Left lung (tissue), 10 donors: ENCODE data around the gene ADAMTS16. TPM values are rescaled to one million over a fixed set of nuclear protein-coding genes. Genes with fewer than 3 reads are reported as not detected.

Experiments
- ATAC-seq: fragments of 200-7000 bp; cut with Tn5 transposase; one replicate; pipeline ENCODE4 v1.9.1; 2020; ENCODE audit warnings: moderate library complexity
- DNase-seq, 4 donors: peaks; one replicate each; pipeline ENCODE4 v3.0.0-alpha.2; 2013 to 2020
- H3K27ac ChIP-seq, 2 donors: fragments of 200-600 bp; sonication (generic) in 1 of 2; one replicate each; pipeline versions ENCODE4 v1.5.0 to v1.8.0; 2020 to 2021
- H3K27me3 ChIP-seq, 2 donors: fragments of 200-600 bp; sonication (generic) in 1 of 2; one replicate each; pipeline versions ENCODE4 v1.5.0 to v1.8.0; 2020 to 2021
- H3K36me3 ChIP-seq, 2 donors: fragments of 200-600 bp; sonication (generic) in 1 of 2; one replicate each; pipeline versions ENCODE4 v1.5.0 to v1.8.0; 2020 to 2021
- H3K4me1 ChIP-seq, 2 donors: fragments of 200-600 bp; one replicate each; pipeline ENCODE4 v1.8.0; 2021
- H3K4me3 ChIP-seq, 2 donors: fragments of 200-600 bp; sonication (generic) in 1 of 2; one replicate each; pipeline versions ENCODE4 v1.5.0 to v1.8.0; 2020 to 2021; ENCODE audit warnings: mild to moderate bottlenecking in 1 of 2
- H3K9me3 ChIP-seq, 2 donors: fragments of 200-600 bp; sonication (generic) in 1 of 2; one replicate each; pipeline versions ENCODE4 v1.5.0 to v1.8.0; 2020 to 2021
- CTCF ChIP-seq, 2 donors: fragments of 200-600 bp; sonication (generic) in 1 of 2; IDR thresholded peaks; one replicate each; pipeline versions ENCODE4 v1.5.0 to v1.8.0; 2021; ENCODE audit warnings: antibody characterized with exemption in 2 of 2
- intact Hi-C, 2 donors: fragments of 100-400 bp; cut with DNase I; formaldehyde crosslinking; loops; one replicate each; pipeline versions ENCODE4 v1.11.2 to v1.14.2; 2022
- polyA plus RNA-seq, 6 donors: library from polyadenylated mRNA; unstranded; fragments of 120-200 nt; gene quantifications; one replicate each; pipeline ENCODE4 v1.2.1, GENCODE V29; 2013; ENCODE audit not compliant: insufficient read length in 6 of 6
- total RNA-seq, 2 donors: library from RNA; stranded (reverse); fragmentation: NEBNext Ultra II Directional; extraction: Animal tissue kit (Norgen Biotek cat#: 25700); gene quantifications; one replicate each; pipeline ENCODE4 v1.2.1, GENCODE V29; 2021
- donor health status: DM: no; HTN: yes; CAD: no.
- donor health status: DM: no; HTN: no; CAD: no.

The ADAMTS16 gene
- total and polyA plus RNA-seq, 8 donors: 0.29 to 28.7 (median 1.1) TPM

GRCh38 chr5:5302201-5302600 lies 162.1 kb downstream of the ADAMTS16 start:
- no peak for TF ChIP-seq CTCF (IDR thresholded peaks at IDR 0.05)
- Histone ChIP-seq H3K4me3 (no peak overlapping the region), H3K27me3 (no peaks in the 10 kb centered on the region), H3K36me3 (no peaks in the 10 kb centered on the region), H3K4me1 (peaks cover 0 to 3% of the 10 kb centered on the region in 2 donors), H3K27ac (no peak overlapping the region), H3K9me3 (peaks cover 0 to 6% of the 10 kb centered on the region in 2 donors)
- intact Hi-C loops: no loop called here
- DNase-seq (no peak), ATAC-seq (no peak)

- TF ChIP-seq CTCF (IDR thresholded peaks at IDR 0.05): no peak
- DNase-seq (no peak), ATAC-seq (no peak)
- intact Hi-C loops: no loop called here
- no peaks in the 10 kb centered on the region for H3K27me3 ChIP-seq
- peaks cover 0 to 3% of the 10 kb centered on the region in 2 donors for H3K4me1 ChIP-seq
- H3K27ac ChIP-seq: no peak overlapping the region
- peaks cover 0 to 6% of the 10 kb centered on the region in 2 donors for H3K9me3 ChIP-seq
- H3K4me3 ChIP-seq: no peak overlapping the region
- H3K36me3 ChIP-seq: no peaks in the 10 kb centered on the region
Observed at GRCh38 chr5:5303242-5303641, 163.1 kb downstream of the ADAMTS16 start.

GRCh38 chr5:5304361-5305020 lies 164.4 kb downstream of the ADAMTS16 start:
- H3K4me1 ChIP-seq: peaks cover 0 to 3% of the 10 kb centered on the region in 2 donors
- no peak overlapping the region for H3K4me3 ChIP-seq
- no peaks in the 10 kb centered on the region for H3K27me3 ChIP-seq
- no peak for DNase-seq
- intact Hi-C loops: no loop called here
- H3K27ac ChIP-seq: no peak overlapping the region
- no peaks in the 10 kb centered on the region for H3K36me3 ChIP-seq
- no peak for ATAC-seq
- no peak for TF ChIP-seq CTCF (IDR thresholded peaks at IDR 0.05)
- peaks cover 0 to 6% of the 10 kb centered on the region in 2 donors for H3K9me3 ChIP-seq

- Histone ChIP-seq H3K36me3 (no peaks in the 10 kb centered on the region), H3K4me3 (no peak overlapping the region), H3K27me3 (no peaks in the 10 kb centered on the region), H3K4me1 (peaks cover 0 to 3% of the 10 kb centered on the region in 2 donors), H3K27ac (peak overlapping the region in 1 of 2 donors; percentile 33), H3K9me3 (peaks cover 0 to 5% of the 10 kb centered on the region in 2 donors)
- intact Hi-C loops: no loop called here
- no peak for TF ChIP-seq CTCF (IDR thresholded peaks at IDR 0.05)
- ATAC-seq: peak; percentile 59
- DNase-seq: peak in 2 of 4 donors; percentile 71 to 81
Observed at GRCh38 chr5:5306696-5307095, 166.6 kb downstream of the ADAMTS16 start.

GRCh38 chr5:5308319-5308718 lies 168.2 kb downstream of the ADAMTS16 start:
- Histone ChIP-seq H3K27me3 (no peaks in the 10 kb centered on the region), H3K4me3 (no peak overlapping the region), H3K9me3 (no peaks in the 10 kb centered on the region), H3K36me3 (no peaks in the 10 kb centered on the region), H3K4me1 (peaks cover 0 to 3% of the 10 kb centered on the region in 2 donors), H3K27ac (no peak overlapping the region)
- no peak for TF ChIP-seq CTCF (IDR thresholded peaks at IDR 0.05)
- no peak for ATAC-seq
- no peak for DNase-seq
- intact Hi-C loops: no loop called here
